ENCODE results near the gene MEF2B. TPM values are rescaled to one million over a fixed set of nuclear protein-coding genes. Genes with fewer than 3 reads are reported as not detected.

Gene MEF2B
- total RNA-seq, 4 donors from 2014 or later, result 0.49 to 2.2 (median 0.84) TPM; not detected in 1

DNA sequence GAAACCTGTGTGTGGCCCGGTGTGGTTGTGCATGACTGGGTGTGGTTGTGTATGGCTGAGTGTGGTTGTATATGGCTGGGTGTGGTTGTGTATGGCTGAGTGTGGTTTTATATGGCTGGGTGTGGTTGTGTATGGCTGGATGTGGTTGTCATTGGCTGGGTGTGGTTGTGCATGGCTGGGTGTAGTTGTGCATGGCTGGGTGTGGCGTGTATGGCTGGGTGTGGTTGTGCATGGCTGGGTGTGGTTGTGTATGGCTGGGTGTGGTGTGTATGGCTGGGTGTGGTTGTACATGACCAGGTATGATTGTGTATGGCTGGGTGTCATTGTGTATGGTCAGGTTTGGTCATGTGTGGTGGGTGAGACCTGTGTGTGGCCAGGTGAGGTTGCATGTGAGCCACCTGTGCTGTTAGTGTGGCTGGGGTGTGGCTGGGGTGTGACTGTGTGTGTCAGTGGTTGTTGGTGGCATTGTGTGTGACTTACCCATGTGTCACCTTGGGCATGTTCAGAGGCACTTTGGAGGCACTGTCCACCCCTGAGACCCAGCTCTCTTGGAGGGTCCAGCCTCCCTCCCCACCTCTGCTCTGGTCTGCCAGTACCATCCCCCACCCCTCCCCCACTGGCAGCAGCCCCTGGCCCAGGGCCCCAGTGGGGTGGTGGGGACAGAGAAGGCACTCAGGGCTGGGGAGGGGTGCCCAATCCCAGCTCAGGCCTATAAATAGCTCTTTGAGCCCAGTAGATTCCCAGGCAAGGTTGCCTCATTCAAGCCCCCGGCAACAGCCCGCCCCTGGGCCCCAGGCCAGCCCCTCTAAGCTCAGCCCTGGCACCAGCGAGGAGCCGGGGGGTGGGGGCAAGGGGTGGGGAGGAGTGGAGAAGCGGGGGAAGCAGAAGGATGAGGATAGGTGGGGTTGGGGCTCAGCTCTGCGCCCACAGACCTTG is 37.8 kb upstream of the MEF2B start:
- intact Hi-C loops (cut with DNase I; ENCODE audit: low total_unique reads), result no loop called here
- DNase-seq (ENCODE audit: low spot score in 2 of 2), result no peak
- TF ChIP-seq, protein P1, sequence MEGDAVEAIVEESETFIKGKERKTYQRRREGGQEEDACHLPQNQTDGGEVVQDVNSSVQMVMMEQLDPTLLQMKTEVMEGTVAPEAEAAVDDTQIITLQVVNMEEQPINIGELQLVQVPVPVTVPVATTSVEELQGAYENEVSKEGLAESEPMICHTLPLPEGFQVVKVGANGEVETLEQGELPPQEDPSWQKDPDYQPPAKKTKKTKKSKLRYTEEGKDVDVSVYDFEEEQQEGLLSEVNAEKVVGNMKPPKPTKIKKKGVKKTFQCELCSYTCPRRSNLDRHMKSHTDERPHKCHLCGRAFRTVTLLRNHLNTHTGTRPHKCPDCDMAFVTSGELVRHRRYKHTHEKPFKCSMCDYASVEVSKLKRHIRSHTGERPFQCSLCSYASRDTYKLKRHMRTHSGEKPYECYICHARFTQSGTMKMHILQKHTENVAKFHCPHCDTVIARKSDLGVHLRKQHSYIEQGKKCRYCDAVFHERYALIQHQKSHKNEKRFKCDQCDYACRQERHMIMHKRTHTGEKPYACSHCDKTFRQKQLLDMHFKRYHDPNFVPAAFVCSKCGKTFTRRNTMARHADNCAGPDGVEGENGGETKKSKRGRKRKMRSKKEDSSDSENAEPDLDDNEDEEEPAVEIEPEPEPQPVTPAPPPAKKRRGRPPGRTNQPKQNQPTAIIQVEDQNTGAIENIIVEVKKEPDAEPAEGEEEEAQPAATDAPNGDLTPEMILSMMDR (IDR thresholded peaks at IDR 0.05), result no peak
- no peak for TF ChIP-seq POLR2A (IDR thresholded peaks at IDR 0.05)
- no peak overlapping the region for H3K4me3 ChIP-seq (ENCODE audit: low read depth, poor library complexity, severe bottlenecking)
- 40 to 45% methylated on average over 8 of the region's 8 CpGs for WGBS, 2 donors

DNA sequence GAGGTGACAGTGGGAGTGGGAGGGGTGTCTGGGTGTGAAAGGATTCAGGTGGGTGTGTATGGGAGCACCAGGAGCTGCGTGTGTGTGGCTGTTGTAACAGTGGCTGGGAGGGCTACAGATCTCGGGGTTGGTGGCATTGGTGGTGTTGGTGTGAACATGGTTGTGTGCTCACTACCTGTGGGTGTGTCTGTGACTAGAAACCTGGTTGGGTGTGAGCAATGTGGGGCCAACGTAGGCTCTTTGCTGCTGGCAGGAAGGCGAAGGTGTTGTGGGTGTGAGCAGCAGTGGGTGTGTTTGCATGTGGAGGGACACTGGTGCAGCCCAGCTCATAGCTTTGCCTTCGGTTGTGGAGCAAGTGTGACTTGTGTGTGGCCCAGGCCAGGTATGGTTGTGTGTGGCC is 36.9 kb upstream of the MEF2B start:
- TF ChIP-seq POLR2A (IDR thresholded peaks at IDR 0.05), result no peak
- TF ChIP-seq, protein P1 (IDR thresholded peaks at IDR 0.05), result no peak
- intact Hi-C loops (cut with DNase I; ENCODE audit: low total_unique reads), result no loop called here
- WGBS, 2 donors, result 63 to 67% methylated on average over 5 of the region's 5 CpGs
- no peak for DNase-seq (ENCODE audit: low spot score in 2 of 2)
- no peak overlapping the region for H3K4me3 ChIP-seq (ENCODE audit: low read depth, poor library complexity, severe bottlenecking)

DNA sequence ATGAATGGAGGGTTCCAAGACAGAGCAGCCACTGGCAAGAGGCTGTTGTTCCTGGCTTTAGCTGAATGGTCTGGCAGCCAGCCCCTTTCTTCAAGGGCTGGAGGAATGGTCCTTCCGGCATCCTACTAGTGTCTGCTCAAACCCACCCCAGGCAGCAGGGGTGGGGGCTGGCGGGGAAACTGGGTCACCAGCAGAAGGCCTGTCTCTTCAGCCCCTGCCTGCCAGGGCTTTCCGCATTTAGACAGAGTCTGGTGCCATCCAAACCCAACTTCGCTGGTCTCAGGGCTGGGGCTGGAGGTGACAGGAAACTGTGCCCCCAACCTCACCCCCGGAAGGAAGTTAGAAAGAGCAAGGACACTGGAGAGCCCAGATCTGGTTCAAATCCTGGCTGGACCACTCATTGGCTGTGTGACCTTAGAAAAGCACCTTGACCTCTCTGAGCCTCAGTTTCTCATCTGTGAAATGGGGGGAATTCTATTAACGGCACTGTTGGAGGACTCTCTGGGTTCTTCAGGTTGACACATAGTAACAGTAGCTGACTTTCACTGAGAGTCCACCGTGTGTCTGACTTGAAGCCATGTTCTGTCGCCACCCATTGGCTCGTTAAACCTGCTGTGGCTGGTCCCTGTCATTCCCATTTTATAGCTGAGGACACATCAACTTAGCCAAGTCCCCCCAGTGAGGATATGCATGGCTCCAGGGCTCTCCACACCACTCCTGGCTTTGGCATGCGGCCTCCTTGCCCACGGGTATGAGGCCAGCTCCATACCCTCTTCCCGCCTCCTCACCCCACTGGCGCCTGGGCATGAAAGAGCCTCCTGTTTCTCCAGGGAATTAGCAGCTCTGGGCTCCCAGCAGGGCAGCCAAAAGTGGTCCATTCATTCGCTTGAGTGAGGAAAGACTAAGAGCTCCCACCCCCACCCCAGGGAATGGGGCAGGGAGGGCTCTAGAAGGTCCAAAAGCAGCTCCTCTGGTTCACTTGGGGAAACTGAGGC is 35.6 kb upstream of the MEF2B start:
- intact Hi-C loops (cut with DNase I; ENCODE audit: low total_unique reads), result no loop called here
- no peak overlapping the region for H3K4me3 ChIP-seq (ENCODE audit: low read depth, poor library complexity, severe bottlenecking)
- WGBS, 2 donors, result 47 to 55% methylated on average over 13 to 14 of the region's 14 CpGs
- no peak for DNase-seq (ENCODE audit: low spot score in 2 of 2)
- no peak for TF ChIP-seq POLR2A (IDR thresholded peaks at IDR 0.05)
- TF ChIP-seq, protein P1 (IDR thresholded peaks at IDR 0.05), result no peak

DNA sequence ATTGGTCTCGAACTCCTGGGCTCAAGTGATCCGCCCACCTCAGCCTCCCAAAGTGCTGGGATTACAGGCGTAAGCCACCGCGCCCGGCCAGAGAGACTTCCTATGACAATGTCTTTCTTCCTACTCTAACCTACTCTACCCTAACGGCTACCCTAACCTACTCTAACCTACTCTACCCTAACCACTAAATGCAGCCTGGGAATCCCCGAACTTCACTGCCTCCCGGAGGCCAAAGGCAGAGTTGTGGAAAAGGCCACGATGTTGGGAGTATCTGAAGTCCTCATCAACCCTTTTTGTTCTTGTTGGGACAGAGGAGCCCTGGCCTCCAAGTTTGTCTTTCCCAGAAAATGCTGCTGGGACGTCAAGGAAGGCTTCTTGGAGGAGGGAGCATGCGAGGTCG is 34.1 kb upstream of the MEF2B start:
- TF ChIP-seq POLR2A (IDR thresholded peaks at IDR 0.05), result no peak
- TF ChIP-seq, protein P1 (IDR thresholded peaks at IDR 0.05), result no peak
- whole genome bisulfite sequencing, 2 donors, result 71 to 81% methylated on average over 13 of the region's 13 CpGs
- intact Hi-C loops (cut with DNase I; ENCODE audit: low total_unique reads), result no loop called here
- DNase-seq (ENCODE audit: low spot score in 2 of 2), result no peak
- no peak overlapping the region for H3K4me3 ChIP-seq (ENCODE audit: low read depth, poor library complexity, severe bottlenecking)

DNA sequence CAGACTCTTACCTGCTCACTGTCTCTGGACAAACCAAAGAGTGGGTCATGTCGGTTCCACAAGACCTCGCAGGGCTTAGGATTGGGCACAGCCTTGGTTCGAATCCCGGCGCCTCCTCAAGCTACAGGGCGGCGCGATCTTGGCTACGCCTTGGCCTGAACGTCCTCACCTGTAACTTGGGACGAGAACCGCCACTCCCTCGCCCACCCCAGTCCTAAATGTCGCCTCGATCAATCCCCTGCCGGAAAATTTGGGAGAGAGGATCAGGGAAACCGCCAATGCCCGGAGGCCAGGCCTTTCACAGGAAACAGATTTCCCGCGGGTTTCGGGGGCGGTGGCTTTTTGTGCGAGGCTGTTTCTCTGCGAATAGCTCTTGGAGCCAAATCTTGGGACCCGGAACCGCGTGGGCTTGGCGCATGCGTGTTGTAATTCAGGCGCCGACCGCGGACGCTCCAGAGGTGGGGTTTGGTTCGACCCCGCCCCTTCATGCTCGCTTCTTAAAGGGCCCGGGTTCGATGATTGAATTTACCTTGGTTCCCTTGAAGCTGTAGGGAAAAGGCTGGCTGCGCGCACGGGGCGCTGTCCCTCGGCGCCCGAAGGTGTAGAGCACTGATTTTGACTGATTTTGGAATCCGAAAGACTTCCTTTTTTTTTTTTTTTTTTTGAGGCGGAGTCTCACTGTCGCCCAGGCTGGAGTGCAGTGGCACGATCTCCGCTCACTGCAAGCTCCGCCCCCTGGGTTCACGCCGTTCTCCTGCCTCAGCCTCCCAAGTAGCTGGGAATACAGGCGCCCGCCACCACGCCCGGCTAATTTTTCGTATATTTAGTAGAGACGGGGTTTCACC is 33.2 kb upstream of the MEF2B start, which contains the start of gene NR2C2AP:
Gene NR2C2AP, minus strand, starts transcription at position 403 of the 845 bp plus-strand sequence. Its CDS starts 354 bp downstream, at position 49.
- intact Hi-C loops (cut with DNase I; ENCODE audit: low total_unique reads), result no loop called here
- peak; percentile 91 to 98 for DNase-seq (ENCODE audit: low spot score in 2 of 2)
- no peak for TF ChIP-seq POLR2A (IDR thresholded peaks at IDR 0.05)
- TF ChIP-seq, protein P1 (IDR thresholded peaks at IDR 0.05), result no peak
- WGBS, 2 donors, result 6% methylated on average over 60 of the region's 60 CpGs
- peak within 1 kb of the TSS; percentile 61 for H3K4me3 ChIP-seq (ENCODE audit: low read depth, poor library complexity, severe bottlenecking)

All from lower leg skin (tissue), 4 donors.